GM21381 (cell line): Measurements from ENCODE around the gene ELAC1.
"Not testable (repeated sequence)": the region's sequence is repeated elsewhere in the genome, so short reads cannot be mapped to it uniquely, and the experiment has no call there.

Experiments
- ATAC-seq: cut with Tn5 transposase; IDR thresholded peaks from one replicate; pipeline ENCODE4 v1.9.1; 2021; ENCODE audit warnings: mild to moderate bottlenecking, moderate library complexity; ENCODE audit not compliant: unreplicated experiment

ELAC1 gene

GRCh38 chr18:50970006-50970405 is 2.2 kb downstream of the ELAC1 start:
- ATAC-seq: no peak

- not testable (repeated sequence) for ATAC-seq
Measured at GRCh38 chr18:50972404-50972803, 4.6 kb downstream of the ELAC1 start.

- ATAC-seq: no peak
Measured at GRCh38 chr18:50973367-50974126, 5.7 kb downstream of the ELAC1 start.

GRCh38 chr18:50977037-50977760 is 9.4 kb downstream of the ELAC1 start:
- ATAC-seq: no peak

GRCh38 chr18:50981381-50981780 is 13.5 kb downstream of the ELAC1 start:
- ATAC-seq: no peak

- ATAC-seq: no peak
Measured at GRCh38 chr18:50982086-50982801, 14.4 kb downstream of the ELAC1 start.

GRCh38 chr18:50982802-50983179 is 15.0 kb downstream of the ELAC1 start:
- no peak for ATAC-seq

- ATAC-seq: no peak
Measured at GRCh38 chr18:50986360-50987087, 18.7 kb downstream of the ELAC1 start.

- ATAC-seq: no peak
Measured at GRCh38 chr18:50987261-50987660, 19.4 kb downstream of the ELAC1 start.

GRCh38 chr18:50989711-50990110 is 21.9 kb downstream of the ELAC1 start:
- no peak for ATAC-seq

GRCh38 chr18:50992351-50992762 is 24.5 kb downstream of the ELAC1 start:
- no peak for ATAC-seq

- ATAC-seq: no peak
Measured at GRCh38 chr18:50994031-50994430, 26.2 kb downstream of the ELAC1 start.

GRCh38 chr18:51003174-51003573 is 35.3 kb downstream of the ELAC1 start:
- not testable (repeated sequence) for ATAC-seq

GRCh38 chr18:51006061-51006818 is 38.4 kb downstream of the ELAC1 start:
- no peak for ATAC-seq

GRCh38 chr18:51006948-51007789 is 39.3 kb downstream of the ELAC1 start:
- ATAC-seq: no peak

GRCh38 chr18:51007790-51008139 is 39.9 kb downstream of the ELAC1 start:
- ATAC-seq: no peak

- no peak for ATAC-seq
Measured at GRCh38 chr18:51009072-51009471, 41.2 kb downstream of the ELAC1 start.

- ATAC-seq: no peak
Measured at GRCh38 chr18:51010218-51010617, 42.4 kb downstream of the ELAC1 start.

GRCh38 chr18:51011709-51012108 is 43.9 kb downstream of the ELAC1 start:
- no peak for ATAC-seq

- ATAC-seq: no peak
Measured at GRCh38 chr18:51012441-51012840, 44.6 kb downstream of the ELAC1 start.
